ENCODE measurements around the gene ASL.
"Not testable (repeated sequence)": the region's sequence is repeated elsewhere in the genome, so short reads cannot be mapped to it uniquely, and the experiment has no call there.

Gene ASL

GRCh38 chr7:66075590-66076461, at the start of gene ASL:
Gene ASL (plus strand): TSS chr7:66075819. CDS start chr7:66076082, 263 bp downstream.
- TF ChIP-seq ZFX (IDR thresholded peaks at IDR 0.05; ENCODE audit: borderline replicate concordance), result no peak
- peak; percentile 7; the same call in 1 of the 2 replicates for TF ChIP-seq CTCF (IDR thresholded peaks at IDR 0.05)
- peak within 1 kb of the TSS; percentile 63 for H3K27ac ChIP-seq

- not testable (repeated sequence) for H3K27ac ChIP-seq
Measured at GRCh38 chr7:66028342-66028741, 47.3 kb upstream of the ASL start.

- H3K27ac ChIP-seq, result no peak overlapping the region
Measured at GRCh38 chr7:66033471-66034385, 41.9 kb upstream of the ASL start.

GRCh38 chr7:66034436-66035010, 41.1 kb upstream of the ASL start:
- H3K27ac ChIP-seq, result not testable (repeated sequence)

More at GRCh38 chr7:66033471-66034385, 41.9 kb upstream of the ASL start:
- TF ChIP-seq CTCF (IDR thresholded peaks at IDR 0.05) (no peak), ZFX (IDR thresholded peaks at IDR 0.05; ENCODE audit: borderline replicate concordance) (no peak)

GRCh38 chr7:66036382-66036781, 39.2 kb upstream of the ASL start:
- TF ChIP-seq ZFX (IDR thresholded peaks at IDR 0.05; ENCODE audit: borderline replicate concordance) (no peak), CTCF (IDR thresholded peaks at IDR 0.05) (no peak)
- H3K27ac ChIP-seq, result no peak overlapping the region

GRCh38 chr7:66036788-66037187, 38.8 kb upstream of the ASL start:
- no peak overlapping the region for H3K27ac ChIP-seq
- TF ChIP-seq CTCF (IDR thresholded peaks at IDR 0.05) (no peak), ZFX (IDR thresholded peaks at IDR 0.05; ENCODE audit: borderline replicate concordance) (no peak)

- TF ChIP-seq ZFX (IDR thresholded peaks at IDR 0.05; ENCODE audit: borderline replicate concordance), result no peak
- TF ChIP-seq CTCF (IDR thresholded peaks at IDR 0.05), result no peak
Measured at GRCh38 chr7:66039094-66039670, 36.4 kb upstream of the ASL start.

More at GRCh38 chr7:66039094-66039670, 36.4 kb upstream of the ASL start:
- no peak overlapping the region for H3K27ac ChIP-seq
